ENCODE measurements around the gene SYVN1. TPM values are rescaled to one million over a fixed set of nuclear protein-coding genes. Genes with fewer than 3 reads are reported as not detected.
A peak's percentile ranks its signal among the peaks of the same experiment; 100 is the strongest.

Gene SYVN1
- polyA plus RNA-seq, 1 of the 3 experiments (the other 2 are of a cell fraction), result 31.9 TPM

DNA sequence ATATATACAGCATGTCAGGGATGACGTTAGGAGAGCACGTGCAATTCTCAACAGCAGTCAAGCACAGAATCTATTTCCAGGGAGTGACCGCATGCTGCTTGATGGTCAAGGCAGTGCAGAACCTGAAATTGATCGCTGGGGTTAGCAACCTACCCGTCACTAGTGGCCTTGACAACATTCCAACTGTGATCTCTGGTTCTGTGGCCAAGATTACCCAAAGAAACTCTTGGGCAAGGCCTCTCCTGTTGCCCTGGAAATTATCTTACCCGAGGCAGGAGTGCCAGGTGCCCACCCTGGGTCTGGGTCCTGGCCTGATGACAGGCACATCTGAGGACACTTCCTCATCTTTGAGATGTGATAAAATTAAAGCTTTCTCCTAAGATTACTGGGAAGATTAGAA, 20.5 kb downstream of the SYVN1 start:
- no peaks in the 10 kb centered on the region for H3K27me3 ChIP-seq (ENCODE audit: insufficient read depth)
- no peak overlapping the region for H3K4me2 ChIP-seq
- peaks cover 20% of the 10 kb centered on the region for H3K79me2 ChIP-seq (ENCODE audit: insufficient read depth)
- TF ChIP-seq, protein P1, sequence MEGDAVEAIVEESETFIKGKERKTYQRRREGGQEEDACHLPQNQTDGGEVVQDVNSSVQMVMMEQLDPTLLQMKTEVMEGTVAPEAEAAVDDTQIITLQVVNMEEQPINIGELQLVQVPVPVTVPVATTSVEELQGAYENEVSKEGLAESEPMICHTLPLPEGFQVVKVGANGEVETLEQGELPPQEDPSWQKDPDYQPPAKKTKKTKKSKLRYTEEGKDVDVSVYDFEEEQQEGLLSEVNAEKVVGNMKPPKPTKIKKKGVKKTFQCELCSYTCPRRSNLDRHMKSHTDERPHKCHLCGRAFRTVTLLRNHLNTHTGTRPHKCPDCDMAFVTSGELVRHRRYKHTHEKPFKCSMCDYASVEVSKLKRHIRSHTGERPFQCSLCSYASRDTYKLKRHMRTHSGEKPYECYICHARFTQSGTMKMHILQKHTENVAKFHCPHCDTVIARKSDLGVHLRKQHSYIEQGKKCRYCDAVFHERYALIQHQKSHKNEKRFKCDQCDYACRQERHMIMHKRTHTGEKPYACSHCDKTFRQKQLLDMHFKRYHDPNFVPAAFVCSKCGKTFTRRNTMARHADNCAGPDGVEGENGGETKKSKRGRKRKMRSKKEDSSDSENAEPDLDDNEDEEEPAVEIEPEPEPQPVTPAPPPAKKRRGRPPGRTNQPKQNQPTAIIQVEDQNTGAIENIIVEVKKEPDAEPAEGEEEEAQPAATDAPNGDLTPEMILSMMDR (IDR thresholded peaks at IDR 0.05), result no peak
- TF ChIP-seq, protein P2, sequence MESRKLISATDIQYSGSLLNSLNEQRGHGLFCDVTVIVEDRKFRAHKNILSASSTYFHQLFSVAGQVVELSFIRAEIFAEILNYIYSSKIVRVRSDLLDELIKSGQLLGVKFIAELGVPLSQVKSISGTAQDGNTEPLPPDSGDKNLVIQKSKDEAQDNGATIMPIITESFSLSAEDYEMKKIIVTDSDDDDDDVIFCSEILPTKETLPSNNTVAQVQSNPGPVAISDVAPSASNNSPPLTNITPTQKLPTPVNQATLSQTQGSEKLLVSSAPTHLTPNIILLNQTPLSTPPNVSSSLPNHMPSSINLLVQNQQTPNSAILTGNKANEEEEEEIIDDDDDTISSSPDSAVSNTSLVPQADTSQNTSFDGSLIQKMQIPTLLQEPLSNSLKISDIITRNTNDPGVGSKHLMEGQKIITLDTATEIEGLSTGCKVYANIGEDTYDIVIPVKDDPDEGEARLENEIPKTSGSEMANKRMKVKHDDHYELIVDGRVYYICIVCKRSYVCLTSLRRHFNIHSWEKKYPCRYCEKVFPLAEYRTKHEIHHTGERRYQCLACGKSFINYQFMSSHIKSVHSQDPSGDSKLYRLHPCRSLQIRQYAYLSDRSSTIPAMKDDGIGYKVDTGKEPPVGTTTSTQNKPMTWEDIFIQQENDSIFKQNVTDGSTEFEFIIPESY (IDR thresholded peaks at IDR 0.05; ENCODE audit: borderline replicate concordance, low read depth), result no peak
- no peak for TF ChIP-seq EZH2phosphoT487 (IDR thresholded peaks at IDR 0.05; ENCODE audit: borderline replicate concordance, low read depth)
- TF ChIP-seq, protein P3, sequence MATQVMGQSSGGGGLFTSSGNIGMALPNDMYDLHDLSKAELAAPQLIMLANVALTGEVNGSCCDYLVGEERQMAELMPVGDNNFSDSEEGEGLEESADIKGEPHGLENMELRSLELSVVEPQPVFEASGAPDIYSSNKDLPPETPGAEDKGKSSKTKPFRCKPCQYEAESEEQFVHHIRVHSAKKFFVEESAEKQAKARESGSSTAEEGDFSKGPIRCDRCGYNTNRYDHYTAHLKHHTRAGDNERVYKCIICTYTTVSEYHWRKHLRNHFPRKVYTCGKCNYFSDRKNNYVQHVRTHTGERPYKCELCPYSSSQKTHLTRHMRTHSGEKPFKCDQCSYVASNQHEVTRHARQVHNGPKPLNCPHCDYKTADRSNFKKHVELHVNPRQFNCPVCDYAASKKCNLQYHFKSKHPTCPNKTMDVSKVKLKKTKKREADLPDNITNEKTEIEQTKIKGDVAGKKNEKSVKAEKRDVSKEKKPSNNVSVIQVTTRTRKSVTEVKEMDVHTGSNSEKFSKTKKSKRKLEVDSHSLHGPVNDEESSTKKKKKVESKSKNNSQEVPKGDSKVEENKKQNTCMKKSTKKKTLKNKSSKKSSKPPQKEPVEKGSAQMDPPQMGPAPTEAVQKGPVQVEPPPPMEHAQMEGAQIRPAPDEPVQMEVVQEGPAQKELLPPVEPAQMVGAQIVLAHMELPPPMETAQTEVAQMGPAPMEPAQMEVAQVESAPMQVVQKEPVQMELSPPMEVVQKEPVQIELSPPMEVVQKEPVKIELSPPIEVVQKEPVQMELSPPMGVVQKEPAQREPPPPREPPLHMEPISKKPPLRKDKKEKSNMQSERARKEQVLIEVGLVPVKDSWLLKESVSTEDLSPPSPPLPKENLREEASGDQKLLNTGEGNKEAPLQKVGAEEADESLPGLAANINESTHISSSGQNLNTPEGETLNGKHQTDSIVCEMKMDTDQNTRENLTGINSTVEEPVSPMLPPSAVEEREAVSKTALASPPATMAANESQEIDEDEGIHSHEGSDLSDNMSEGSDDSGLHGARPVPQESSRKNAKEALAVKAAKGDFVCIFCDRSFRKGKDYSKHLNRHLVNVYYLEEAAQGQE (IDR thresholded peaks at IDR 0.05; ENCODE audit: low read depth, low read length), result no peak
- TF ChIP-seq RXRA (IDR thresholded peaks at IDR 0.05; ENCODE audit: borderline replicate concordance, low read depth), result no peak
- no peak for TF ChIP-seq TCF12 (IDR thresholded peaks at IDR 0.05)
- no peak for TF ChIP-seq ELF1 (IDR thresholded peaks at IDR 0.05)
- no peak for TF ChIP-seq EP300 (IDR thresholded peaks at IDR 0.05; ENCODE audit: borderline replicate concordance in 1 of 2, low read depth in 1 of 2, low read length in 1 of 2)
- TF ChIP-seq MEF2A (IDR thresholded peaks at IDR 0.05; ENCODE audit: borderline replicate concordance, low read depth), result no peak
- TF ChIP-seq NRF1 (IDR thresholded peaks at IDR 0.05; ENCODE audit: low read depth, low read length), result no peak
- no peak for TF ChIP-seq TAF1 (IDR thresholded peaks at IDR 0.05; ENCODE audit: borderline replicate concordance, low read depth, low read length)
- TF ChIP-seq FOXM1 (IDR thresholded peaks at IDR 0.05; ENCODE audit: low read depth), result no peak
- no peak for TF ChIP-seq POLR2AphosphoS5 (IDR thresholded peaks at IDR 0.05; ENCODE audit: low read depth, low read length)
- TF ChIP-seq YY1 (IDR thresholded peaks at IDR 0.05; ENCODE audit: low read depth), result no peak
- TF ChIP-seq RCOR1 (IDR thresholded peaks at IDR 0.05; ENCODE audit: low read length), result no peak
- peaks cover 17 to 25% of the 10 kb centered on the region in 2 experiments for H3K36me3 ChIP-seq (replicated peaks in 1 of 2; ENCODE audit: control insufficient read depth in 1 of 2, insufficient read depth in 2 of 2, low read length in 1 of 2)
- peaks cover 24% of the 10 kb centered on the region for H3F3A ChIP-seq (replicated peaks; ENCODE audit: insufficient read depth)
- peak overlapping the region in 1 of 2 experiments; percentile 83; a peak in 1 of 4 replicates for H3K4me3 ChIP-seq (ENCODE audit: low read depth in 2 of 2, low read length in 1 of 2)
- 99% methylated on average over 6 of the region's 6 CpGs for WGBS (ENCODE audit: low lambda C conversion rate)
- DNase-seq, result no peak
- peaks cover 14 to 54% of the 10 kb centered on the region in 2 experiments; a peak in 3 of 4 replicates for H3K4me1 ChIP-seq (ENCODE audit: control insufficient read depth in 1 of 2, insufficient read depth in 2 of 2, low read depth in 1 of 2, low read length in 1 of 2)
- no peak overlapping the region for H3K9ac ChIP-seq
- no peaks in the 10 kb centered on the region for H3K9me3 ChIP-seq
- ChIA-PET POLR2A (interaction anchor here (1.9 to 2.9 kb wide), 2 partner anchors 8 to 21 kb away, joined by 5 to 22 read pairs; partner anchors contain the start of genes FAU, MRPL49 and SYVN1), CTCF (interaction anchor here (0.7 to 6.1 kb wide), 13 partner anchors 7 to 801 kb away, joined by 3 to 150 read pairs (median 4); partner anchors contain the start of genes ARL2, CAPN1, FAU and MRPL49)
- peak overlapping the region in 1 of 2 experiments; percentile 89; a peak in 2 of 4 replicates for H3K27ac ChIP-seq (ENCODE audit: low read depth in 2 of 2, low read length in 1 of 2)
- peaks cover 6% of the 10 kb centered on the region; the same call in 1 of the 2 replicates for H4K20me1 ChIP-seq (ENCODE audit: insufficient read depth)
- no peaks in the 10 kb centered on the region for H3K9me2 ChIP-seq
- no peak overlapping the region for H2AFZ ChIP-seq (ENCODE audit: low read depth)
